Stimulated activated naive CD4-positive, alpha-beta T cell treated with Interleukin-2 at 50 U/mL for 16 hours (primary cell): ENCODE results near the gene HPSE2.

Experiments
- DNase-seq: peaks from one replicate; lab custom pipeline; 2025; lab: John Stamatoyannopoulos, UW

HPSE2 gene

DNA sequence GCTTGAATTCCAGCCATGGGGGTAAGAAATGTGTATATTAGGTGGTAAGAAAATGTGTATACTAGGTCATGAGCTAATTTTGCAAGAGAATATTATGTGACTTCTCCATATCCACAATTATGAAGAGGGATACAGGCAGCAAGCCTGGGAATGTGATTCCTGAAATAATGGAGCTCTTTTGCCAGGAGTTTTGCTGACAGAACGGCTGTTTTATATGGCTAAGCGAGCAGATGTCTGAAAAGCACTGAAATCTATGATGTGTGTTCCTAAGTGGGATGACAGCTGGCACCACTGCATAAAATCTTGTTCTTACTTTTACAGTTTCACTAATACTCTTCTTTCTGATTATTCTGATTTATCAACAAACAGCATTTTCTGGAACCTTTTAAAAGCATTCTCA lies 402.9 kb downstream of the HPSE2 start:
- DNase-seq, result no peak

DNA sequence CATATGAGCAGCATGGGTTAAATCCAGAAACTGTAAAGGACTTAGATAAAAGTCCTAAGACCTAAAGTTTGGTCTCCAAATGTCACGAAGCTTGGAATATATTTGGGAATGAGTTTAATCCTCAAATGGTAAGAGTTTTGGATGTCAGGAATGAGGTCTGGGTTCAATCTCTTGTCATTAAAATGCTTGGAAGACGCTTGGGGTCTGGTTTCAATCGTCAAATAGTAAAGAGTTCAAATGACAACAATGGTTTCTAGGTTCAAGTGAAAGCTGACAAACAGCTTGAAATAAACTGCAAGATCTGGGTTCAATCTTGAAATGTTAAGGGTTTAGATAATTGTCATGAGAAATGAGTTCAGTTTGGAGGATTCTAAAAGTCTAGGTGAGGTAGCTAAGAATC lies 403.5 kb downstream of the HPSE2 start:
- DNase-seq, result no peak

DNA sequence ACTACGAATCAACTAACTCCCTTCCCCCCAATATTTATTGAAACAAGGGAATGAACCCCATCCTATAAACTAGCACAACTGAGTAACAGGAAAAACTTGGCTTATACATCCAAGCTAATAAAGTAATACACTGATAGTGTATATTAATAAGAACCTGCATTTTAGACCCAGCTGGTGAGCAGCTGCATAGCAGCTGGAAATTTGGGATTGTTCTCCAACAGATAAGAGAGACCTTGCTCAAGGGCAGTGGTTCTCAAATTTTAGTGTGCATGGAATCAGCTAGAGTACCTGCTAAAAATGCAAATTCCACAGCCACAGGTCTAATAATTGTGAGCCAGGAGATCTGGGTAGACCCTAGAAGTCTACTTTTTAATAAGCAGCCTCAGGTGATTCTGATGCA lies 404.3 kb downstream of the HPSE2 start:
- DNase-seq, result no peak

DNA sequence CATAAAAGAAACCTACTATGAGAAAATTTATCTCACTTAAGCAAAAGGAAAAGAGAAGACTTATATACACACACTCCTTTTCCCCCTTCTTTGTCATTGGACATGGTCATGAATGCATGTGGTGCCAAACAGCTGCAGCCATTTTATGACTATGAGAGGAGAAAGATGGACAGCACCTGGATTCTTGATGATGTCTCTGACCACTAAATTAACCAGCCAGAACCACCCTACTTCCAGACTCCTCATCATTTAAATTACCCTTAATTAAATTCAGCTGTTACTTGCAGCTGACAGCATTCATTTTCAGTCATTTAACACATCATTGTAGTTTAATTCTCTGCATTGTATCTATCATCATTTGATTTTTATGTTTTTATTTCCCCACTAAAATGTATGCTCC lies 409.9 kb downstream of the HPSE2 start:
- DNase-seq, result no peak

DNA sequence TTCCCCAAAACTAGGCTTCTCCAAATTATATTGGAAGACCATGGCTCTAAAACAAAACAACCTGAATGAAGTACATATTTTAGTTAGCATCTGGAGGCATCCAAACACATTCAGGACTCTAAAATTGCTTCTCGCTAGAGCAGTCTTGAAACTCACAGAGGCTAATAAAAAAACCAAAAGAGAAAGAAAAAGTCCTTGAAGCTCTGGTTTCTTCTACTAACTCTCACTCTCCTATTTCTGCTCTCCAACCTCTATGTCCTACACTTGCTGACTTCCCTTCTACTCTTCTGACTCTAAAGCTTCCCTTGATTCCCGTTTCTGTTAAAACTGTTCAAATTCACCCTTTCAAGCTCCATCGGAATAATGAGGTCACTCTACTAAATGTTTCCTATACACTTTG lies 418.3 kb downstream of the HPSE2 start:
- DNase-seq, result no peak

DNA sequence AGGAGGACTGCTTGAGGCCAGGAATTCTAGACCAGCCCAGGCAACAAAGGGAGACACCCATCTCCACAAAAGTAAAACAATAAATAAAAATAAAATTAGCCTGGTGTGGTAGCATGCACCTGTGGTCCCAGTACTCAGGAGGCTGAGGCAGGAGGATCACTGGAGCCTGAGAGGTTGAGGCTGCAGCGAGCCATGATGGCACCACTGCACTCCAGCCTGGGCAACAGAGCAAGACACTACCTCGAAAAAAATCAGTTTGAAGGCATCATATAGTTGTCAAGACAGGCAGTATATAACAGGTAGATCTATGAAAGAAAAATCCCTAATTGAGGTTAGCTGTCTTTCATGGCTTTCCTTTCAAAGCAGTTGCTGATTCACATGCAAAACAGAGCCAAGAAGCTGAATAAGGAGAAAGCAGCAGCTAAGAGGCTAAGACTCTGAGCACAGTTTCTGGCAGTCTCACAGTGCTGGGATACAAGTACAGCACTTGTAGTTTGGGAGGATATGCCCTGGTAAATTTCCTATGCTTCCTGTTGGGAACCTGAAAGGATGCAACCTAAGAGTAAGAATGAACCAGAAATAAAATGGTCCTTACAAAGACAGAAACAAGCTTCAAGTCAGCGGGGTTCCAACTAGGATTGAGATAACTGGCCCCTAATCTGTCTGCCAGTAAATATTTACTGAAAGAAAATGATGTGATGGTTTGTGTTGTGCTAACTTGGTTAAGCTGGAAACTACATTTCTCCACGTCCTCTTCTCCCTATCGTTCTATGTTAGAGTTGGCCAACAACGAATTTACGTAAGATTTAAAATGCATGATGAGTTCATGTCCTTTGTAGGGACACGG lies 420.4 kb downstream of the HPSE2 start:
- no peak for DNase-seq

DNA sequence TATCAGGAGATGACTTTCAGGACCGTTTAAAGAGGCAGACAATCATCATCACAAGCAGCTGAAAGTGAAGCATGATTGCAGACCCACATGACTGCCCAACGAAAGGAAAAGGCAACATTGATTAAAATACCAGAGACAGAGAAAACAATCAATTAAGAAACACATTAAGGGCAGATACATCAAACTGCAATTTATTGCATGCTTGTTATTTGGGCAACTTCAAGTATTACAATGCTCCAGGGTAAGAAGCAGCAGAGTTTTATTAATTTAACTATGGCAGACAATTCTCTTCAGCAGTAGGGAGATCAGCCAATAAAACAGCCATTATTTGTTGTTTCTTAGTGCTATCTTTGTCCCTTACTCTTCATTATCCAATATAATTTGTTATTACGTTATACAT lies 421.2 kb downstream of the HPSE2 start:
- no peak for DNase-seq

DNA sequence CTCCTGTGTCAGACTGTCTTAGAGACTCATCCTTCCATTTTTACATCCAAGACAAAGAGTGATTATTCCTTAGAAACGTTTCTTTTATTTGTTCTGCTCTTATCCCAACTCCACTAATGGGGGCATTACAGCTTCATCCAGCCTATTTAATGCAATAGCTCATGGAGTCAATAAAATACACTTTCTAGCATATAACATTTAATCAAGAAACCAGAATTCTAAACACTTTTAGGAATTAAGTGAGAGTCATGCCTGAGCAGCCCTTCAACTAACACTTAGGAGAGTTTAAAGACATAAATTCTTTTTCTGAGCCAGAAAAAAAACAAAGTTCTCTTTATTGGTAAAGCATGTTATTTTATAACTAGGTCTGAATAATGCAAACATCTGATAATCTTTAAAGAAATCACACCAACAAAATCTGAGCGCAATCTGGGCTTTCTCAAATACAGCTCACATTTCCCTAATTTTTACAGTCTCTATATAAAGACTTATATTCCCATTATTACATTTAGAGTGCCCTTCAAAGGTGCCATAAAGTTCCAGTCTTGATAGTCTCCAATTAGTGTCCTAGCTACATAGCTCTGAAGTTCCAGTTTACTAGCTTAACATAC lies 427.3 kb downstream of the HPSE2 start:
- DNase-seq, result no peak

DNA sequence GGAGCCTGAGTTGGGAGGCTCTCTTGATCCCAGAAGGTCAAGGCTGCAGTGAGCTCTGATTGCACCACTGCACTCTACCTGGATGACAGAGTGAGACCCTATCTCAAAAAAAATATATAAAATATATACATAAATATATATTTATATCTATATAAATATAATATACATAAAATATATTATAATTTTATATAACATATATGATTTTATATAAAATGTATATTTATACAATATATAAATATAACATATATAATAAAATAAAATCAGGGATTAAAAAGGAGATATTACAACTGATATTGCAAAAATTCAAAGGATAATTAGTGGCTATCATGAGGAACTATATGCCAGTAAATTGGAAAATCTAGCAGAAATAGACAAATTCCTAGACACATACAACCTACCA lies 435.4 kb downstream of the HPSE2 start:
- no peak for DNase-seq

DNA sequence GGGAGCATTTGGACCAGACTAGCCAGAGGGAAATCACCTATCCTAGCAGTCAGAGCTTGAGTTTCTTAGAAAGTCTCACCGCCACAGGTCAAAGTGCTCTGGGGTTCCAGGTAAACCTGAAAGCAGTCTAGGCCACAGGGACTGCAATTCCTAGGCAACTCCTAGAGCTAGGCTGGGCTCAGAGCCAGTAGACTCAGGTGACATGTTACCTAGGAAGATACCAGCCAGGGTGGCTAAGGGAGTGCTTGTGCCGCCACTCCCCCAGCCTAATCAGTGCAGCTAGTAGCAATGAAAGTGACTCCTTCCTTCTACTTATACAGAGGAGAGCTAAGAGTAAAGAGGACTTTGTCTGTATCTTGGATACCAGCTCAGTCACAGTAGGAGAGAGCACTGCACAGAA lies 440.2 kb downstream of the HPSE2 start:
- no peak for DNase-seq

DNA sequence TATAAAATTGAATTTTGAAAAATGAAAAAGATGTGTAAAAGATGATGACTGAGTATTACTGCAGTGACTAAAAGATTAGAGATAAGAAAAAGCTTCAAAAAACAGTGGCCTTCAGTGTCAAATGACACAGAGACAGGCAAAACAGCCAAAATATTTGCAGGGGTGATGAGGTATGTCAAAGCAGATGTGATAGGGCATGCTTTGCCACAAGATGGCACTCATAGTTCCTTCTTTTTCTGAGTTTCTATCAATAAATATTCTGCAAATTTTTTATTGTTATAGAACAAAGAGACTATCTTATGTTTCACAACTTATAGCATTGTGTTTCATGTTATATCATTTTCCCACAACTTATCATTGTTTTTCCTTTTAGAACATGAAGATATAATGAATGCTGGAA lies 444.8 kb downstream of the HPSE2 start:
- no peak for DNase-seq

DNA sequence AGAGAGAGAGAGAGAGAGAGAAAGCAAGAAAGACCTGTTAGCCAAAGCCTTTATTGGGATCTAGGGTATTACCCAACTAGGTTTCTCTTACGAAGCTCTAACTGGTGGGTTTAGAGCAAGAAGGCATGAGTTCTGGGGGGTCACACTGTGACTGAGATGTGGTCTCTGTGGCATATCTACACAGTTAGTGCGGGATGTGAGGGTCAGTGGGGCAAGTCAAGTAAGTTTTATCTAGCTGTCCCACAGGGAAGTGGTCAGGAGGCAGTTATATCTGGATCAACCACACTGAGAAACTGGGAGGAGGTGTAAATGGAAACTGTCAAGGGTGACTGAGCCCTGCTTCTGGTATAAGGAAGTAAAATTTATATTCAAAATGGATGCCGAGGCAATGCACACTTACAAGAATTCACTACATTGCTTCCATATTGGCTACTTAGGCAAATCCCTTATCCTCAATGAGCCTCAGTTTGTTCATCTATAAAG lies 457.3 kb downstream of the HPSE2 start:
- no peak for DNase-seq

DNA sequence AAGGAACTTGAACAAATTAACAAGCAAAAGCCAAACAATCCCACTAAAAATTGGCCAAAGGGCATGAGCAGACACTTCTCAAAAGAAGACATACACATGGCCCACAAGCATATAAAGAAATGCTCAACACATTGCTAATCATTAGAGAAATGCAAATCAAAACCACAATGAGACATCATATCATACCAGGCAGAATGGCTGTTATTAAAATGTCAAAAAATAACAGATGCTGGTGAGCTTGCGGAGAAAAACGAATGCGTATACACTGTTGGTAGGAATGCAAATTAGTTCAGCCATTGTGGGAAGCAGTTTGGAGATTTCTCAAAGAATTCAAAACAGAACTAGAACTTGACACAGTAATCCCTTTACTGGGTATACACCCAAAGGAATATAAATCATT lies 477.2 kb downstream of the HPSE2 start:
- no peak for DNase-seq

DNA sequence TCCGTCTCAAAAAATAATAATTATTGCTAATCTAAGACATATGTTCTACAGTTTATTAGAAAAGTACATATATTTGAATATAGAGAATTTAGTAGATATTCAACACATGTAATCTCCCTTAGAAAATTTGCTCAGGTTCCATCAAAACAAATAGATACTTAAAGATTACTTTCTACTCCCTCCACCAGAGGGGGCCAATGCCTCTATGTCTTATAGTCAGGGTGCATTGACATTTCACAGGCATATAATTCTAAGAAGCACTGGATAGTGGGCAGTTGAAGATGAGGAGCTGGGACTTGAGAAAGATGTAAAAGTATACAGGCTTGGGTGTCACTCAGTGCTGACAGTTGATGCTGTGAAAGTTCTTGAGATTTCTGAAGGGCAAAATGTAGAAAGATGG lies 487.4 kb downstream of the HPSE2 start:
- DNase-seq, result no peak

DNA sequence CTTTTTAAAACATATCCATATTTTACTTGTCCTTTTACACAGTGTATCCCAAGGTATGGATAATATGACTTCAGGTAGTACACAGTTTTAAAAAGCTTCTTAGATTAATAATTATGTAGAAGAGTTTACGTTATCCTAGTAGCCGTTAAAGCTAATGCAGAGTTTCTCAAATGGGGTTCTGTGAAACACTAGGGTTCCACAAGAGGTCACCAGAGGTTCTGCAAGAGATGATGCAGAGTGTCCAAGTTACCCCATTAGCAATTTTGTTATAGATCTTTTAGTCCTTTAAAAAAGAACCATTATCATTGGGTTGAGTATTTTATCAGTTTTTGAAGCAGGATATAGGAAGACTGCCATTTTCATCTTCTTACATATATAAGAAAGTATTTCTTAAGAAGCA lies 490.0 kb downstream of the HPSE2 start:
- no peak for DNase-seq

DNA sequence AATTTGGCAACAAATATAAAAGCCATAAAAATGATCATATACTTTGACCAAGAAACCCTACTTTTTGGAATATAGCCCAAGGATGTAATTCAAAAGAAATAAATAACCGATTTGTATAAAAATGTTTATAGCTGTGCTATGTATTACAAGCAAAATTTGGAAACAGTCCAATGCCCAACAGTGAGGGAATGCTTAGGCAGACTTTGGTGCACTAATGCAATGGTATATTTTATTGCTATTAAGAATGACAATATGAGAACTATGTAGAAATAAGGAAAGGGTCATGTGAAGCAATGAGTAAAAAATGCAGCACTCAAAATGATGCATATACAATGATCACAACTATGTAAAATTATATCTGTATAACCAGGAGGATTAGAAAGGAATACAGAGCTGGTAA lies 515.1 kb downstream of the HPSE2 start:
- DNase-seq, result no peak

DNA sequence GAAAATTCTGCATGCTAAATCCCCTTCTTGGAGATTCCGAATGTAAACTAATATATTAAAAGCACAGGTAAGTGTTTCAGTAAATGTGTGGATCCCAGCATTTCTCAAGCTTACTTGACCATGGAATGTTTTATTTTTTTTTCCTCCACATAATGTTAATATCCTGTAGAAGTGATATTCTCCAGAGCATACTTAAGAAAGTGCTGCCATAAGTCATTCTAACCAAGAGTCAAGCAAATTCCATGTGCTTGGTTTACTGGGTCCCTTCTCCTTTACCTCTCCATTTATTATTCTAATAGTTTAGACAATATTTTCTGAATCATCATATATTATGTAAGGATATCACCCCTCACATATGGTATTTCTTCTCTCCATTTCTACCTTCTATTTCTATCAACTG lies 522.1 kb downstream of the HPSE2 start:
- no peak for DNase-seq

DNA sequence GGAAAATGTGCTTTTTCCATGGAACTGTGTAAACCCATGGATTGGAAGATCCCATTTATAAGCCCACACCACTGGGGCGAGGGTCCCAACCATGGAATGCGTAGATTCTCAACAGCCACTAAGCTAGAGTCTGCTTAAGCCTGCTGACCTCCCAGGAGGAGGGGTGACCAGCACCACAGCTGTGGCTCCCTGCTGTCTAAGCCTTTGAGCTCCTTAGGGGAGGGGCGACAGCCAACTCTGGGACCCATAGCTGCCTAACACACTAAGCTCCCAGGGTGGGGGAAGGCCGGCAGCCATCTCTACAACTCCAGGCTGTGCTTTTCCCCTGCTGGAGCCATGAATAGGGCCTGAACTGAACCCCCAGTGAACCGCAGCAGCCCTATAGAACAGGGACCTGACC lies 539.1 kb downstream of the HPSE2 start:
- no peak for DNase-seq

DNA sequence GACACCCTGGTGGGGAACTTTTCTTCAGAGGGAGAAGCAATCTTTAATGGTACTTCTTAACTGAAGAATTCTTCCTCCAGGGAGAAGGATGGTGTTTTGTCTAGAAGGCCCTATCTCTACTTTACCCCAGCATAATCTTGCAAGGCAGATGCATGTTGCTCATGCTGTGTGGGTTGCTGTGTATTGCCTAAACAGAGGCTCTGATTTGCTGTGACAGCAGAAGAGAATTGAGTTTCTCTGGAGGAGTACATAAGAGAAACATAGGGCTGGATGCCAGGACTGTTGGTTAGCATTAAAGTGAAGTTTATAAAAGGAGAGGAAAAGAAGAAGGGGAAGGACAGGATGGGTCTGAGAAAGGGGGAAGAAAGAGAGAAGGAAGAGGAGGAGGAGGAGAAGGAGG lies 540.8 kb downstream of the HPSE2 start:
- DNase-seq, result no peak

DNA sequence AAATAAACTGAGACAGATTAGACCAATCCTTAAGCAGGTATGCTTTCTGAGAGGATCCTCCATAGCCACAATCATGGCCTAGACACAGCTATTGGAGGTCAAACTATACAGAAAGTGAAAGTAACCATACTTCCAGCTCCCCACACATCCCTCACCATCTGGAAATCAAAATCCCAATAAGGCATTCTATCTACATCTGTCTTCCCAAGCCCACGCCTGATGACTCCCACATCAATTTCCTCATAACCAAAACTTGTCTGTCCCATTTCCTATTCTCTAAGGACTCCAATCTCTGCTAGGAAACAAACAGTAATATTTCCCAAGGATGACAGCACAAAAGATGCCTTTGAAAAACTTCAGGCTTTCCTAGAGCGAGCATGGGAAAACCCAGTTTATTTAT lies 541.6 kb downstream of the HPSE2 start:
- no peak for DNase-seq

DNA sequence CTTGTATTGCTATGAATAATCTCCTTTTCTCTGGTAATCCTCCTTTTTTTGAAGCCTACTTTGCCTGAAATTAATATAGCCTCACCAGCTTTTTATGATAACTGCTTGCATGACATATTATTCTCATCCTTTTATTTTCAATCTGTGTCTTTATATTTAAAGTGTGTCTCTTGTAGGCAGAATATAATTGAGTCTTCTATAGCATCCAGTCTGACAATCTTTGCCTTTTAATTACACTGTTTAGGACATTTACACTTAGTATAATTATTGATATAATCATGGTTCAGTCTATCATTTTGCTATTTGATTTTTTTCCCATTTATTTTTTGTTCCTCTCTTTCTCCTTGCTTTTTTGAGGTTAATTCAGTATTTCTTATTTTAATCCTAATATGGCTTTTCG lies 548.0 kb downstream of the HPSE2 start:
- no peak for DNase-seq

DNA sequence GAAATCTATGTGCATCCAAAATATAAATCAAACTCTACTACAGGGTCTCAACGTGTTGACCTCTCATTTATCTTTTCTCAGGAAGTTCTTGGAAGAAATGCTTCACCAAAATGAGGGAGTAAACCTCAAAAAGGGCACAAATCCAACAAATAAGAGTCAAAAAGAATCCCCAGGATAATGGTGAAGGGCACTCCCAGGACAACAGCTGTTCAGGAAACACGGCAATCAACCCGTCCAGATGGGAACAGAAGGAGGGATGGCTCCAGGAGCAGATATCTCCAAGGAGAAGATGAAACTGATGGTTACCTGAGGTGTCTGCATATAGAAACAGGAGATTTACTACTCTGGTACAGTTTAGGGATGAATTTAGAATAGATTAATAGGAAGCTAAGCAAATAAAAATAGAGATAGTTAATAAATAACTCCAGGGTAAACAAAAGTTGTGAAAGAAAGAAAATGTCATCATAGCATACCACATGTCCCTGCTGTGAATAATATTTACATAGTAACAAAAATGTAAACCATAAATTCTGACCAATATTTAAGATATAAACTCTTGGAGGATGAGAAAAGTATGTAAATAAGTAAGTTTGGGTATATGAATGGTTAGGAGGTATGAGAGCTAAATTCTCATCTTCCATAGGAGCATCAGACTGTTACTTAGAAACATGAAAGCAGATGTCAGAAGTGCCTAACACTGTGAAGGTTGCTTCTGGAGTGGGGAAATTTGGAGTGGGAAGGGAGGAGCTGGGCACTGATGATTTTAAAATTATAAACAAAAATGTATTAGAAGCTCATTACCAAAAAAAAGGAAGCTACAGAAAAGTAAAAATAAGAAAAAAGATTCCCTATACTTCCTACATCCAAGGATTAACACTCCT lies 551.4 kb downstream of the HPSE2 start:
- no peak for DNase-seq

DNA sequence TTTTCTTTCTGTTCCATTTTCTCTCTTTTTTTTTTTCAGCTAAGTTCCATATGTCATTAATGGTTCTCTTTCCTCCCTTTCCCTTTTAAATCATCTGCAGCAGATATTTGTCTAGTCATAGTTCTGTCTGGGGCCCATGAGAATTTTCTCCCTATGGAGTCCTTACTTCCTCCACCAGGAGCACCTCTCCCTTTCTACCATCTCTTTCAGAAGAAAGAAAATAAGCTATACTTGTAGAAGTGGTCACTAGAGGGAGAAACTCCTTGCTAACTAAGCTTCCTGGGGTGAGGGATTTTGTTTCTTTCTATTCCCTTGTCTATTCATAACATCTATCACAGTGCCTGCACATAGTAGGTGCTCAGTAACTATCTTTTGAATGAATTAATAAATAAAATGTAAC lies 558.8 kb downstream of the HPSE2 start:
- DNase-seq, result no peak
